DND-41 (cell line): ENCODE data around the gene ATG9B.

ENCODE experiments used
- CTCF ChIP-seq: IDR thresholded peaks from 2 replicates; pipeline ENCODE4 v1.5.1; 2012; ENCODE audit warnings: borderline replicate concordance, low read length, moderate library complexity, mild to moderate bottlenecking; ENCODE audit not compliant: poor library complexity, severe bottlenecking; ENCODE audit errors: extremely low read depth
- EZH2 ChIP-seq: IDR thresholded peaks from 3 replicates; pipeline ENCODE4 v1.6.1; 2012; ENCODE audit warnings: borderline replicate concordance, low read depth, mild to moderate bottlenecking, moderate library complexity, low read length, inconsistent platforms; ENCODE audit not compliant: severe bottlenecking

GRCh38 chr7:150980663-150981062 lies 43.6 kb downstream of the ATG9B start:
- TF ChIP-seq CTCF, result no peak
- TF ChIP-seq EZH2, result no peak
